Liver (tissue), 9 donors: ENCODE data around the gene C13orf42. TPM values are rescaled to one million over a fixed set of nuclear protein-coding genes. Genes with fewer than 3 reads are reported as not detected.
"Not testable (repeated sequence)": the region's sequence is repeated elsewhere in the genome, so short reads cannot be mapped to it uniquely, and the experiment has no call there.

ENCODE experiments used
- DNase-seq: peaks from one replicate; pipeline ENCODE4 v3.0.0-alpha.2; 2017; ENCODE audit warnings: low spot score
- H3K27ac ChIP-seq, 2 donors: one replicate each; pipeline ENCODE4 v1.7.0; 2013; ENCODE audit warnings: inconsistent platforms in 2 of 2, low read length in 2 of 2, control low read depth in 1 of 2, low read depth in 1 of 2, mild to moderate bottlenecking in 1 of 2
- H3K27me3 ChIP-seq, 4 donors: one replicate each; pipeline versions ENCODE4 v1.6.1 to v1.7.0; 2013; ENCODE audit warnings: low read length in 3 of 4, inconsistent platforms in 1 of 4, mild to moderate bottlenecking in 1 of 4, moderate library complexity in 1 of 4; ENCODE audit not compliant: control insufficient read depth in 4 of 4, insufficient read depth in 4 of 4
- H3K36me3 ChIP-seq, 4 donors: one replicate each; pipeline versions ENCODE4 v1.6.1 to v1.7.0; 2013; ENCODE audit warnings: low read length in 3 of 4, mild to moderate bottlenecking in 3 of 4, low read depth in 1 of 4, moderate library complexity in 1 of 4; ENCODE audit not compliant: control insufficient read depth in 4 of 4, insufficient read depth in 3 of 4
- H3K4me1 ChIP-seq, 4 donors: one replicate each; pipeline versions ENCODE4 v1.6.1 to v1.7.0; 2013; ENCODE audit warnings: low read length in 3 of 4, mild to moderate bottlenecking in 3 of 4, moderate library complexity in 1 of 4; ENCODE audit not compliant: control insufficient read depth in 4 of 4, insufficient read depth in 4 of 4
- H3K4me3 ChIP-seq, 3 donors: one replicate each; pipeline versions ENCODE4 v1.6.1 to v1.7.0; 2013; ENCODE audit warnings: low read length in 3 of 3, control low read depth in 1 of 3, low read depth in 1 of 3, mild to moderate bottlenecking in 1 of 3
- H3K9ac ChIP-seq, 2 donors: one replicate each; pipeline ENCODE4 v1.7.0; 2013; ENCODE audit warnings: low read length in 2 of 2, mild to moderate bottlenecking in 2 of 2, moderate library complexity in 2 of 2, control low read depth in 1 of 2, low read depth in 1 of 2
- H3K9me3 ChIP-seq, 4 donors: one replicate each; pipeline versions ENCODE4 v1.6.1 to v1.7.0; 2013; ENCODE audit warnings: low read length in 3 of 4; ENCODE audit not compliant: control insufficient read depth in 4 of 4
- EGR1 ChIP-seq, 2 donors: IDR thresholded peaks; 2 replicates each; pipeline ENCODE4 v1.6.1; 2016 to 2018; ENCODE audit warnings: antibody characterized with exemption in 2 of 2, low read depth in 2 of 2
- FOXA2 ChIP-seq: IDR thresholded peaks from 2 replicates; pipeline ENCODE4 v1.6.1; 2016; ENCODE audit warnings: antibody characterized with exemption
- GABPA ChIP-seq, 2 donors: IDR thresholded peaks in 1 of 2; conservative IDR thresholded peaks in 1 of 2; 2 replicates each; pipeline ENCODE4 v1.6.1; 2016; ENCODE audit warnings: antibody characterized with exemption in 2 of 2, mild to moderate bottlenecking in 1 of 2, moderate library complexity in 1 of 2
- HNF4A ChIP-seq, 2 donors: conservative IDR thresholded peaks; 2 replicates each; pipeline ENCODE4 v1.6.1; 2016; ENCODE audit warnings: antibody characterized with exemption in 2 of 2, mild to moderate bottlenecking in 2 of 2
- HNF4G ChIP-seq: IDR thresholded peaks from 2 replicates; pipeline ENCODE4 v1.6.1; 2016; ENCODE audit warnings: antibody characterized with exemption
- JUND ChIP-seq, 2 donors: IDR thresholded peaks; 2 replicates each; pipeline ENCODE4 v1.6.1; 2016; ENCODE audit warnings: antibody characterized with exemption in 2 of 2
- MAX ChIP-seq: IDR thresholded peaks from 2 replicates; pipeline ENCODE4 v1.6.1; 2016; ENCODE audit warnings: antibody characterized with exemption
- NR2F2 ChIP-seq: IDR thresholded peaks from 2 replicates; pipeline ENCODE4 v1.6.1; 2016; ENCODE audit warnings: antibody characterized with exemption
- RAD21 ChIP-seq, 2 donors: IDR thresholded peaks; 2 replicates each; pipeline ENCODE4 v1.6.1; 2016; ENCODE audit warnings: antibody characterized with exemption in 2 of 2, mild to moderate bottlenecking in 2 of 2
- RXRA ChIP-seq, 2 donors: IDR thresholded peaks; 2 replicates each; pipeline ENCODE4 v1.6.1; 2017 to 2018; ENCODE audit warnings: antibody characterized with exemption in 2 of 2, mild to moderate bottlenecking in 1 of 2
- SP1 ChIP-seq: IDR thresholded peaks from 2 replicates; pipeline ENCODE4 v1.6.1; 2018; ENCODE audit warnings: antibody characterized with exemption, mild to moderate bottlenecking
- YY1 ChIP-seq: IDR thresholded peaks from 2 replicates; pipeline ENCODE4 v1.6.1; 2016; ENCODE audit warnings: antibody characterized with exemption, mild to moderate bottlenecking
- ZBTB33 ChIP-seq: IDR thresholded peaks from 2 replicates; pipeline ENCODE4 v1.6.1; 2016; ENCODE audit warnings: antibody characterized with exemption
- WGBS: extraction: QIAGEN DNeasy Blood & Tissue Kit; methylation state at CpG from one replicate; pipeline ENCODE4 v1.1.7; 2013; 5-methylcytosine and 5-hydroxymethylcytosine counted together
- polyA plus RNA-seq, 2 donors: library from polyadenylated mRNA; stranded (reverse) in 1 of 2; unstranded in 1 of 2; fragments of 200-250 nt in 1 of 2; fragments of >200 nt in 1 of 2; fragmentation: Nextera tagmentation in 1 of 2; extraction: Ambion mirVana in 1 of 2; gene quantifications; one replicate each; pipeline versions ENCODE4 v1.2.1 to v1.2.3, GENCODE V29; 2013 to 2015
- total RNA-seq, 2 donors: library from RNA; depleted of rRNA; stranded (reverse); fragments of >200 nt; gene quantifications; one replicate each; pipeline ENCODE4 v1.2.3, GENCODE V29; 2014
- donor health status: healthy.
- donor health status: healthy.
- donor health status: healthy.
- donor health status: healthy.
- donor health status: healthy.

The C13orf42 gene
- total and polyA plus RNA-seq, 4 donors: 0.08 TPM; not detected in 3

GRCh38 chr13:51091839-51092238, 19.2 kb downstream of the C13orf42 start (continued):
- TF ChIP-seq SP1: no peak

- no peak for TF ChIP-seq RAD21 (IDR thresholded peaks at IDR 0.05)
- TF ChIP-seq RXRA (IDR thresholded peaks at IDR 0.05): no peak
- TF ChIP-seq ZBTB33: no peak
- TF ChIP-seq MAX: no peak
- no peak for TF ChIP-seq HNF4G
- no peak for TF ChIP-seq HNF4A (conservative IDR thresholded peaks at IDR 0.05)
- no peak for TF ChIP-seq NR2F2
- Histone ChIP-seq H3K4me3 (no peak overlapping the region), H3K36me3 (no peaks in the 10 kb centered on the region), H3K27me3 (no peaks in the 10 kb centered on the region), H3K9ac (no peak overlapping the region), H3K4me1 (no peaks in the 10 kb centered on the region), H3K9me3 (no peaks in the 10 kb centered on the region), H3K27ac (no peak overlapping the region)
- no peak for DNase-seq
- WGBS: 92% methylated on average over 5 of the region's 5 CpGs
These were observed 27.4 kb downstream of the C13orf42 start for GRCh38 chr13:51083706-51084105.

- H3K4me1 ChIP-seq, H3K9ac ChIP-seq, H3K9me3 ChIP-seq, H3K36me3 ChIP-seq, H3K27me3 ChIP-seq, H3K4me3 ChIP-seq, H3K27ac ChIP-seq, DNase-seq: not testable (repeated sequence)
- WGBS: 57% methylated on average over 16 of the region's 23 CpGs
These were observed 30.5 kb downstream of the C13orf42 start for GRCh38 chr13:51080478-51081065.

GRCh38 chr13:51071493-51071892, 39.6 kb downstream of the C13orf42 start:
- 91% methylated on average over 8 of the region's 8 CpGs for WGBS
- TF ChIP-seq MAX (no peak), EGR1 (IDR thresholded peaks at IDR 0.05; ENCODE audit: low read depth in 2 of 2) (no peak), RXRA (IDR thresholded peaks at IDR 0.05) (no peak), FOXA2 (no peak), GABPA (IDR thresholded peaks at IDR 0.05 in 1 of 2, conservative IDR thresholded peaks at IDR 0.05 in 1 of 2) (no peak), JUND (IDR thresholded peaks at IDR 0.05) (no peak), YY1 (no peak)
- no peak overlapping the region for H3K27ac ChIP-seq

More at GRCh38 chr13:51071493-51071892, 39.6 kb downstream of the C13orf42 start:
- H3K27me3 ChIP-seq: peaks cover 0 to 2% (median 0%) of the 10 kb centered on the region in 4 donors
- peaks cover 0 to 7% (median 0%) of the 10 kb centered on the region in 4 donors for H3K4me1 ChIP-seq
- H3K4me3 ChIP-seq: no peak overlapping the region
- DNase-seq: no peak
- H3K9ac ChIP-seq: no peak overlapping the region
- no peaks in the 10 kb centered on the region for H3K36me3 ChIP-seq
- no peaks in the 10 kb centered on the region for H3K9me3 ChIP-seq
